ENCODE data around the gene IL9.
"Not testable (repeated sequence)": the region's sequence is repeated elsewhere in the genome, so short reads cannot be mapped to it uniquely, and the experiment has no call there.

IL9 gene

DNA sequence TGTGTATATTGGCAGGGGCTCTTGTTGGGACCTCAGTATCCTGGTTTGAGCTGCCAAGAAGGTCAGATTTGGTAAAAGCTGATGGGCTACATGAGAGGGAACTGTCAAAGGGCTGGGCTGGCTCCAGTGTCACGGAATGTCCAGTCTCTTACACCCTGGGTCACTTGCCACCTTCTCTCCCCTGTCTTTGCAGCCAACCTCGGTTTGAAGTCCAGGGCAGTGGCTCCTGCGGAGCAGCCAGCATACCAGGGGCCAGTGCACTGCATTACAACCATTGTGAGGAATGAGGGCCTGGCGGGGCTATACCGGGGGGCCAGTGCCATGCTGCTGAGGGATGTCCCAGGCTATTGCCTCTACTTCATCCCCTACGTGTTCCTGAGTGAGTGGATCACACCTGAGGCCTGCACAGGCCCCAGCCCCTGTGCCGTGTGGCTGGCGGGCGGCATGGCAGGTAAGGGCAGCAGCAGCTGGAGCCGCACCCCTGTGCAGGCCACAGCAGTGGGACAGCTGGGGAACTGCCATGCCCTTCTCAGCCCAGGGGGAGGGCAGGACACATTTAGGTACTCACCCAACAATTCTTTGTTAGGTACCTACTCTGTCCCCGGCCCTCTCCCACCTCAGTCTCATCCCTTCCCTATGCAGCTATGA, 24.2 kb downstream of the IL9 start:
- FAIRE-seq (no peak), DNase-seq (ENCODE audit: extremely low spot score, insufficient read length, low read depth) (no peak)

DNA sequence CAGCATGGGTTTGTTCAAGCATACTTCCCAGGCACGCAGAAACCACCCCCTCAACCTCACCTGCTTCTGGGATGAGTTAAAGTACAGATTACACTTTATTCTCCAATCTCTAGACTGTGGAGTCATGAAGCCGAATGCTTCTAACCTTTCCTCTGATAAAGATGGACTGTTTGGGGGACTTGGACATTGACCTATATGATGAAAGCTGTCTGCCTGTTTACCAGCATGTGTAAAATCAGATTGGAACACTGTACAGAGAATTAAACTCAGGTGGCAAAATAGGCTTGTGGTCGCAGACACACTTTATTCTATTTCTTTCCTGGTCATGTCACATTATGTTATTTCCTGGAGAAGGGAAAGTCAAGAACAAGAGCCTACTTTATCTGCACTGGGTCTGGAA, 25.7 kb downstream of the IL9 start:
- DNase-seq (ENCODE audit: extremely low spot score, insufficient read length, low read depth) (no peak), FAIRE-seq (no peak)

DNA sequence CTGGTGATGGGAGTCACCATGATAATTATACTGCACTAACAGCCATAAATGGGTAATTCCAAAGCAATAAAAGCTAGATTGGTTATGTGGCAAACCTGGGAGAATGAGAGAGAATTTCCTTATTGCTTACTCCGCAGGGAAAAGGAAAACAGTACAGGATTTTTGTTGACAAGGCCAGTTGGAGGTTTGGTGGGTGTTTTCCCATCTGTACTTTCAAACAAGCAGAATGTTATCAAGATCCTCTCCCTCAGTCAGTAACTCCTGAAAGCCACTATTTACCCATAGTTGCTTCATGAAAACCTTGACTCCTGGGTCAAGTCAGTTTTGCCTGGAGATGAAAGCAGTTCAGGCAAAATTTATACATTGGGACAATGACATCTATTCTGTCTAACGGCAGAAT, 26.4 kb downstream of the IL9 start:
- FAIRE-seq (no peak), DNase-seq (ENCODE audit: extremely low spot score, insufficient read length, low read depth) (no peak)

DNA sequence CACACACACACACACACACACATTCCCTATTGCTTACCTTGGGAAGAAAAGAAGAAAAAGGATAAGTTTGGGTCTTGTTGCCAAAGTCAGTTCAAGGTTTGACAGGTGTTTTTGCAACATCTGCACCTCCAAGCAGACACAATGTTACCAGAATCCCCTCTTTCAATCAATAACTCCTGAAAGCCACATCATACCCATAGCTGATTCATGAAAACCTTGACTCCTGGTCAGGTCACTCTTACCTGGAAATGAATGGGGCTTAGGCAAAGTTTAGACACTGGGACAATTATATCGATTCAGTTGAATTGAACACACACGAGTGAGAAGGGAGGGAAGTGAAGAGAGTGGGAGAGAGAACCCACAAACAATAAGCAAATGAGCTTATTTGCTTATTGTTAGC, 27.0 kb downstream of the IL9 start:
- FAIRE-seq (no peak), DNase-seq (ENCODE audit: extremely low spot score, insufficient read length, low read depth) (no peak)

DNA sequence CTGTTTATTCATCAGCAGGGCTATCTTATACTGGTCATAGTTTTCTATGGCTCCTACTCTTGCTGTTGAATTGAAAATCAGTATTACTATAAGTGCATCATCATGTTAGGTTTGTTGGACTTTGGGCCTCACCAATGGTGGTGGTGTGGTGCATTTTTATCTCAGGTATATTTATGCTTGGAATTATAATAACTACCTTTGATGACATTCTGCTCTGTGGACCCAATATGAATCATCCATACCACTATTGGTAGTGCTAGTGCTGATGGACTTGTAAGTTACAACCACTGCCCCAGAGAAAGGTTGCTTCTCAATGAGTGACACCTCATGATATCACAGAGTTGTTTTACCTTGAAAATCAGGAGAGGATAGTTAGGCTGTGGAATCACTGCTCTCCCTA, 28.0 kb downstream of the IL9 start:
- FAIRE-seq = no peak
- no peak for DNase-seq (ENCODE audit: extremely low spot score, insufficient read length, low read depth)

DNA sequence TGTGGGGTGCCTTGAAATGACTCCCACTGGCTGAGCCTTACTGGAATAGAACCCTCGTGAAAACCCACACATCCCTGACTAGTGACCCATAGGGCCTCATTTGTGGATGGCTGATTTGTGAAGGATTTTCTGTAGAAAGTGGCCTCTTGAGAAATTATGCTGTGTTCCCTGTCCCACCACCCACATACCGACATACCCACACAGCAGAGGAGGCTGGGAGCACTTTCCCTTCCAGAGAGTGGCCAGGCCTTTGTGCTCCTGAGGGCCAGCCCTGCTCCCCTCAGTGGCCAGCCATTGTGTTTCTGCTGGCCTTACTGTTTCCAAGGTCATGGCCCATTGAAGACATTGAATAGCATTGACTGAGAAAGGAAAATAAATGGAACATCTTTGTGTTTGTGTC, 29.6 kb downstream of the IL9 start:
- no peak for DNase-seq (ENCODE audit: extremely low spot score, insufficient read length, low read depth)
- no peak for FAIRE-seq

DNA sequence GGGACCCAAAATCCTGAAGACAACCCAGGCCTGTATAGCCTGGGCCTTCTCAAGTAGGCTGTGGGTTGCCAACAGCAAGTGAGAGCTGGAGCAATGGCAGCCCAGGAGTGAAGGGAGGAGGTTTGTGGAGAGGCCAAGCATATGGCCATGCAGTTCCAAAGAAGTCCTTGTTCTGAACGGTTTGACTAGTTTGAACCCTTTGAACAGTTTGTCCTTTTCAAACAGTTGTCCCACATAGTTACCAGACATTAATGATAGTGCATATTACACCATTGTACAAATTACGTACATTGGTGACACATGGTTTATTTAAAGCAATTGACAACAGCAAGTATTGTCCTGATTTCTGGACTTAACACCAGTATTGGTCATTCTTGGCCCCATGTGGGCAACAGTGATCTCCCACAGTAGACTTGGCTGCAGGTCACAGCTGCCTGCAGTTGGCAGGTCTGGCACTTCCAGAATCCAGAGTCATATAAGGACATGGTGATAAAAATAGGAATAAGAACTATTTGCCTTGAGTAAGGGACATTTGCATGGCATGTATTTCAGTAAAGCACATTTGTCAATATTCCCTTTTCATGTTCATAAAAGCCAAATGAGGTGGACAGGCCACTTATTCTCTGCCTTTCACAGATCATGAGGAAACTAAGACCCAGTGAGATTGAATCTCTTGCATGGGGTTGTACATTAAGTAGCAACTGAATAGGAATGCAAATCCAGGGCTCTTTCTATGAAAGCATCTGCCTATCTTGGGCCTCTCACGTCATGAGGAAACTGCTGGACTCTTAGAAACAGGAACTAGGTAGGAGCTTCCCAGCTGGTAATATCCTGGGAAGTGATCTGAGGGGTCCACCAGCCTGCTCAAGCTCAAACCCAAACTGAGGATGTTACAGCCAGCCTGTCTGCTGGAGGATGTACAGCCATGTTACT, 30.9 kb downstream of the IL9 start:
- FAIRE-seq (no peak), DNase-seq (ENCODE audit: extremely low spot score, insufficient read length, low read depth) (no peak)

DNA sequence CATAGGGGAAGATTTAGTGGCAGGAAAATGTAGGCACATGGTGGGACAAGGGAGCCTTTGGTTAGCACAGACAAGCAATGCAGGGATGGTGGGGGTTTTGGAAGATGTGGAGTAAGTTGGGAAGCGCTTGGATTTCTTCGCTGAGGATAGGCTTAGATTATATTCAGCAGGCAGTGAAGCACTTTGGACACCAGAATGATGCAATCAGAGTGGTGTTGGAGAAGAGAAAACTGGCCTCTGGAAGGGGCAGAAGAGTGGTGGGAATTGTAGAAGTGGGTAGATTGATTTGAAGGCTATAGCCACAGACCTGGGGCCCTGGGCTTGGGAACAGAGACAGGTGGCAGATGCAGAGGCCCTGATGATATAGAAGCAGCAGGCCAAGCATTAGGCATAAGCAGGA, 32.9 kb downstream of the IL9 start:
- FAIRE-seq (no peak), DNase-seq (ENCODE audit: extremely low spot score, insufficient read length, low read depth) (no peak)

DNA sequence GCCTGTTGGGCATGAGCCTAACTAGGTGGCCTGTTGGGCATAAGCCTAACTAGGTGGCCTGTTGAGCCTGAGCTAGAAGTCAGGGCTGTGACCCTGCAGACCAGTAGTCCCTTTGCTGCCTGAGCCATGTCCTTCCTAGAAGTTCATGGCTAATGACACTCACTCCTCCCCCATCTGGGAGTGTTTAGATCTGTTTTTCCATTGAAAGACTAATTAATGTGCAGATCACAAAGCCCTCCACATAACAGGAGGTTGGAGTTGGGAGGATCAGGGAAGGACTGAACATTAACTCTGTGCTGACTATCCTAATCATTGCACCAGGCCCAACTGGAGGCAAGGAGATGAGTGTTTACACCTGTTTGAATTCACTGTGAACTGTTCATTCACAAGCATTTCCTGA, 33.6 kb downstream of the IL9 start:
- FAIRE-seq (no peak), DNase-seq (ENCODE audit: extremely low spot score, insufficient read length, low read depth) (no peak)

DNA sequence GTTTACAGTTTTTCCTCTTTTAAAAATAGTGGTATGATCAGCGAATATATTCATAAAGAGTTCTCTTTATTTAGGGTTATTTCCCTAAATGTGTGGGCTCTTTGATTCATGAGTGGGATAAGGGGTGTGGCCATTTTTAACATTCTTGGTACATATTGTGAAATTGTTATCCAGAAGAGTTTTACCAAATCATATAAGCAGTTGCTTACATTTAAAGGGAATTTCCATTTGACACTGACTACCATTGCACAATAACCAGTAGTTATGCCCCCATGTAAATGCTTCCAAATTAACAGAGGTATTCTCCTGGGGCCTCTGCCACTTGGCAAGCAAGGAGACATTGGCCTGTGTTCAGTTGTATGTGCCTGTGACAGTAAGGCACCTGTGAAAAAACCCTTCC, 34.0 kb downstream of the IL9 start:
- FAIRE-seq (no peak), DNase-seq (ENCODE audit: extremely low spot score, insufficient read length, low read depth) (no peak)

DNA sequence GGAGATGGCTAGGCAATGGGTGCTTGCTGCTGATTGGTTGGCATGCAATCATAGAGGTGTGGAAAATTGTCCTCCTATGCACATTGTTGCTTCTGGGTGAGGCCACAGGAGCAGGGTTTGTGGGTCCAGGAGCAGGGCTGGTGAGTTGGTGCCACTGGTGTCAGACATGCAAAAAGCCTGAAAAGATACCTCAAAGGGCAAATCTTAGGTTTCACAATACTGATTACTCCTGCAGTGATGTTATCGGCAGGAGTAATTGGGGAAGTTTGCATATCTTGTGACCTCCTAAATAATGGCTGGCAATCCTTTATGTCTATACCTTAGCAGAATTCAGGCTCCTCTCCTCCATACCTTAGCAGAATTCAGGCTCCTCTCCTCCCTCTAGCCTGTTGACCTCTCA, 36.0 kb downstream of the IL9 start:
- no peak for FAIRE-seq
- DNase-seq (ENCODE audit: extremely low spot score, insufficient read length, low read depth) = no peak

DNA sequence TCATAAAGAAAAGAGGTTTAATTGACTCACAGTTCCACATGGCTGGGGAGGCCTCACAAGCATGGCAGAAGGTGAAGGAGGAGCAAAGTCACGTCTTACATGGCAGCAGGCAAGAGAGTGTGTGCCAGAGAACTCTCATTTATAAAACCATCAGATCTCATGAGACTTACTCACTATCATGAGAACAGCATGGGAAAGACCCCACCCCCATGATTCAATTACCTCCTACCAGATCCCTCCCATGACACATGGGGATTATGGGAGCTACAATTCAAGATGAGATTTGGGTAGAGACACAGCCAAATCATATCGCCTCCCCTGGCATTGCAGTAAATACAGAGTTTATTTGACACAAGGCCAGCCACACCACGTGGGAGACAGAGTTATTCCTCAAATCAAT, 36.5 kb downstream of the IL9 start:
- not testable (repeated sequence) for FAIRE-seq; DNase-seq (ENCODE audit: extremely low spot score, insufficient read length, low read depth)

DNA sequence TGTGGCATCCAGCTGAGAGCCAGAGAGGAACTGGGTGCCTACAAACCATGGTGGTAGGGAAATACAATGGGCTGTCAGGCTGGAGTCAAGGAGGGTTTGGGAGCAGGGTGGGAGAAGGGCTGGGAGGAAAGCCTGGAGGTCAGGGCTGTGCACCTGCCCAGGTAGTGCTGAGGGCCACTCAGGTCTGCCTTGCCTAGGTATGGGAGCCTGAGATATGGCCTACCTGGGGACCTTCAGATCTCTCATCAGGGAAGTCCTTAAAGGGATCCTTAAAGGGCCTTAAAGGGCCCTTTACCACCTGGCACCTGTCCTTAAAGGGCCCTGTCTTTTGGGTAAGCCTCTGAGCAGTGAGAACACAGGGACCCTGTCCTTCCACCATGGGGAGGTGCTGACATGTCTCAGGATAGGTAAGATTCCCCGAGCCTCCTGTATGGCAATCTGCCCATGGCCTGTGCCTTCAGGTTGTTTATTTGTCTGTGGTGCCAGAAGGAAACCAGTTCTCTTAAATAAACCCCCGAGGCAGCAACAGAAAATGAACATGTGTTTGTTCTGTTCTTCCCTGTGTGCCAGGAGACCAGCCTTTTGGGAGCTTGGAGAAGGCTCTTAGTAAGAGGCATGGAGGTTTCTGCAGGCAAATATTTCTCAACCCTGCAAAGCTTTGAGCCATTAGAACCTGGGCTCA, 37.9 kb downstream of the IL9 start:
- DNase-seq (ENCODE audit: extremely low spot score, insufficient read length, low read depth) (no peak), FAIRE-seq (no peak)

DNA sequence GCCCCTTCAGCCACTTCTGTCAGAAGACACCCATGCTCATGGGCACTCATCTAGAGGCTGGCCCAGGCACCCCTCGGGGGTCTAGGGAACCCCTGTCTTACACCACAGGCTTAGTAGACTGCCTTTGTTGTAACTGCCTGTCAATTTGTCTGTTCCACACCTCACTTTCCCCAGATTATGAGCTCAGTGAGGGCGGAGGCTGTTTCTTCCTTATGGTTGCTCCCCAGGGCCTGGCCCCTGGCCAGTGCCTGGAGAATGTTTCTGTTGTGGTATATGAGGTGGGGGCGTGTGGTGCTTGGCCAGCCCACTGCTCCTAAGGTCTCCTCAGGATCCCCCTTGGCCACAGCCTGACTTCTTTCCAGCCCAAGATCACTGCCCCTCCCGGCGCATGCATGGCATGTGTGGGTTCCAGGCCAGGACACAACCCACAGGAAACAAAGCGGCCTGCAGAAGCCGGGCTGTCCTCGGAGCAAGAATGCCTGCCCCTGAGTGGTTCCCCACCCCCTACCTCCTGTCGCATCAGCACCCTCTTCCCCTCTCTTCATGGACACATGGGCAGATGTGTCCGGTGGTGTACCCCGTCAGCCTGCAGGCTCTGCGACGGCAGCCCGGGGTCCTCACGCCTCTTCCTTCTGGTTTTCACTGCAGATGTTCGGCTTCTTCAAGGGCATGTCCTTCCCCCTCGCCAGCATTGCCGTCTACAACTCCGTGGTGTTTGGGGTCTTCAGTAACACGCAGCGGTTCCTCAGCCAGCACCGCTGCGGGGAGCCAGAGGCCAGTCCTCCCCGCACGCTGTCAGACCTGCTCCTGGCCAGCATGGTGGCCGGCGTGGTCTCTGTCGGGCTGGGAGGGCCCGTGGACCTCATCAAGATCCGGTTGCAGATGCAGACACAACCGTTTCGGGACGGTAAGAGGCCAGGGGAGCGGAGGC, 43.5 kb downstream of the IL9 start:
- DNase-seq (ENCODE audit: extremely low spot score, insufficient read length, low read depth) = no peak
- no peak for FAIRE-seq

DNA sequence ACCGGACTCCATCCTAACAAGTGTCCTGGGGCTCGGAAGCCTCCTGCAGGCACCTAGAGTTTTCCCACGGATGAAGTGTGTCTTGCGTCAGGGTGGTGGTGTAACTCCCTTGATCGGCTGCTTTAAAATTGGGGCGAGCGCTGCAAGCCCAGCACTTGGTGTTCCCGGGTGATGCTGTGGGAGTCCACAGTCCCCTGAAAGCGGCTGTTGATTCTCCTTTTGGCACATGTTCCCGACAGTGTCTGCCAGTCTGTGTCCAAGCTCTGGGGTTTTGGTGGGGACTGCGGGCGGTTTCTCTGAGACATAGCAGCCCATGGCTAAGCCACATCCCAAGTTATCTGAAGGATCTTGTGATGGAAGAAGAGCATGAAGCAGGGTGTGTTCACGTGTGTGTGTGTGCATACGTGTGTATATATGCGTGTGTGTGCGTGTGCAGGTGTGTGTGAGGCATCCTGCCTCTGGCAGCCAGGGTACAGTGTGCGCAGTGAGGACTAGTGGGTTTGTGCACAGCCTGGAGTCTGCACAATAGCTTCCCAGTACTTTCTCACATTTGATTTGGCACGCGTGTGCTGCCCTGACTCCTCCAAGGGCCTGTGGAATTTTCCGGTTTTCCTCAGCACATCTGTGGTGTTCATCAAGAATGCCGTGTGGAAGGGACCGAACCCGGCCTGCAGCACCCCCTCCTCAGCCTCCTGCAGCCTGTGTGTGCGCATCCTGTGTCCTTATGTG, 44.3 kb downstream of the IL9 start:
- DNase-seq (ENCODE audit: extremely low spot score, insufficient read length, low read depth) (no peak), FAIRE-seq (no peak)

DNA sequence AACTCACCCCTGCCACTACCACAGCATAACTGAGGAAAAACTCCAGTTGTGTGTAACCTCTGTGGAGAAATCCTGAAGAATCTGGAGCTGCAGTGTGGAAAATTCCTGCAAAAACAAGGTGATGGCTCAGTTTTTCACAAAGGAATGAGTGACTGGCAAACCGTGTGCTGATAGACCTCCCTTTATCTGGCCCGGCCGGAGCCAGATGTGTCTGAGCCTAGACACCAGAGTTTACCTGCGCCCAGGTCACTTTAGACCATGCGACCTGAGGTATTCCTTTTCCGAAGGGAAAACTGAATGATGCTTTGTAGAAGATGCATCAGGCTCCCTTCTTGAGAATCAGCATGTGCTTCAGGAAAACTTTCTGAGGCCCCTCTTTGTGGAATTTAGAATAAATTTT, 45.0 kb downstream of the IL9 start:
- DNase-seq (ENCODE audit: extremely low spot score, insufficient read length, low read depth) = no peak
- no peak for FAIRE-seq

DNA sequence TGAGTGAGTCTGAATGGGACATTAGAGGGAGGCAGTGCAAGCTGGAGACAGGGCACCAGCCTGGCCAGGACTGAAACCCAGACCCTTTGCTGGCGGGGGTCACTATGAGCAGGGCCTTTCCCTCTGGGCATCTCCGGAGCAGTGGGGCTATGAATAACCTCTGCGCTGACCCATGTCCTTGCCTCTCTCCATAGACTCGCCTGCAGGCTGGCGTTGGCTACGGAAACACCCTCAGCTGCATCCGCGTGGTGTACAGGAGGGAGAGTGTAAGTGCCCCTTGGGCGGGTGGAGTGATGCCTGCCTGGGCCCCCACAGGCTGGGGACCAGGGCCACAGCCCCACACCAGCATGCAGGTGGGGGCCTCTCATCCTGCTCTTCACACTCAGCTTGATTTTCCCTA, 45.4 kb downstream of the IL9 start:
- FAIRE-seq = no peak
- no peak for DNase-seq (ENCODE audit: extremely low spot score, insufficient read length, low read depth)

DNA sequence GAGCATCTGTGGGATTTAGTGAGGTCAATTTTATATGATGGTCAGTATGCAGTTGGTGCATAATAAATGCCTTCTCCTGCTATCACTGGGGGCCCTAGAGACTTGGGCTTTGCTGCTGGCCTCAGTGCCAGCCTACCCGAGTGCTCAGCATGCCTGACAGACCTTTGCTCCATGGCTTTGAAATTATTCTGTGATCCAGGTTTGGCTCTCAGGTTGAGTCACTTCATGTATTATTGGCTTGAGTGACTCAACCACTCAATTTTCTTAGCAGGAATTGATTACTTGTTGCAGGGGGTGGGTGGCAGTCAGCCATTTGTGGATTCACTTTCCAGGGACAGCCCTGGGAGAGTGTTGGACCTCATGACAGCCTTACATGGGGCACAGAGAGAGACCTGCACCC, 47.7 kb downstream of the IL9 start:
- no peak for DNase-seq (ENCODE audit: extremely low spot score, insufficient read length, low read depth)
- no peak for FAIRE-seq

DNA sequence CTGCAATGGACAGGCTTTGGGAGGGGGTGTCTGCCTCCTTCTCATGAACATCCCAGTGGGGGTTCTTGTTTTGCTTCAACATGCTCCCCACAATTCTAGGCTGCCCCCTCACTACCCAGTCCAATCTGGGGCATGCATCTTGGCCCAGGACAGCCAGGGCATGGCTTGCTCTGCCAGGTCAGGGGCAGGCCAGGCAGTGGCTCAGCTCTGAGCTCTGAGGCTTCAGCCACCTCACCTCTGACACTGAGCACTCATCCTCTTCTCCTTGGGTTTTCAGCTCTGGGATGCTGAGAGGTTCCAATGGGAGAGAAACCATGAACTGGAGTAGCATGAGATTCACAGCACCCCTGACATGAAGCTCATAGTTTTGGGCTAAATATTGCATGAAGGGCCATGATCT, 49.3 kb downstream of the IL9 start:
- DNase-seq (ENCODE audit: extremely low spot score, insufficient read length, low read depth) = no peak
- no peak for FAIRE-seq

Data from GM18507 (cell line).